ENCODE results near the gene CBL.

The CBL gene

DNA sequence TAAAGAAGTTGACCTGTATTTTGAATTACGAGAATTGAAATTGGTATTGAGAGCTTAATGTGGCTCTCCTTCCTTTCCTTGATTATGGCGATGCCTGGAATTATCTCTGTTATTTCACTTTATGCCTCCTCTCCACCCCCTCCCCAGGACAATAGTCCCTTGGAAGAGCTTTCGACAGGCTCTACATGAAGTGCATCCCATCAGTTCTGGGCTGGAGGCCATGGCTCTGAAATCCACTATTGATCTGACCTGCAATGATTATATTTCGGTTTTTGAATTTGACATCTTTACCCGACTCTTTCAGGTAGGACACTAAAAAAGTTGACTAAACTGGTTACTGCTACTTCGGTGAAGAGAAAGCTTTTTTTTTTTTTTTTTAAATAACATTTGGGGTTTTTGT is 67.6 kb downstream of the CBL start:
- DNase-seq (ENCODE audit: low read depth) = no peak

DNA sequence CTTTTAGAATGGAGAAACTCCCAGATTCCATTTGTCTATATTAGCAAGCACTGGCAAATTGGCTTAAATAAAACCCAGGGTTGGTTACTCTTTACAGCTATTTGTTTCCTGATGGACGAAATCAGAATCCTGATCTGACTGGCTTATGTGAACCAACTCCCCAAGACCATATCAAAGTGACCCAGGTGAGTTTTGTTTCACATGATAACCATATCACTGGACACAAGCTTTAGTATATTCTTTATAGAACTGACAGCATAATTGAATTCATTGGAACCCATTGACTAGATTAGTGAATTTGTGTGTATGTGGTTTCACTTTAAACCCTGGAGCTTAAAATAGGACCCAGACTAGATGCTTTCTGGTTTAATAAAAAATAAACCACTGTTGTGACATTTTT is 71.5 kb downstream of the CBL start:
- no peak for DNase-seq (ENCODE audit: low read depth)

DNA sequence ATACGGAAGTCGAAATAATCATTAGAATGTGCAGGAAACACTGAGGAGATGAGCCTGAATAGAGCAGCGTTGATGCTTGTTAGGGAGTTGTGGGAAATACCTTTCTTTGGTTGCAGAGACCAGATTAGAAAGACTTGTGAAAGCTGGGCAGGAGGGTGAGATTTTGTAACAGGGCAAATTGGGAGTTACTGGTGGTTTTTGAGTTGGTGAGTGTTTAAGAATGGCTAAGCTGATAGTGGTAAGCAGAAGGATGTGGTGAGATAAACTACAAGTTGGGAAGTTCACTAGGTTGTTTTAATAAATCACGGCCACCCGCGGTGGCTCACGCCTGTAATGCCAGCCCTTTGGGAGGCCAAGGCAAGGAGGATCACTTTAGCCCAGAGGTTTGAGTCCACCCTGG is 76.4 kb downstream of the CBL start:
- no peak for DNase-seq (ENCODE audit: low read depth)

DNA sequence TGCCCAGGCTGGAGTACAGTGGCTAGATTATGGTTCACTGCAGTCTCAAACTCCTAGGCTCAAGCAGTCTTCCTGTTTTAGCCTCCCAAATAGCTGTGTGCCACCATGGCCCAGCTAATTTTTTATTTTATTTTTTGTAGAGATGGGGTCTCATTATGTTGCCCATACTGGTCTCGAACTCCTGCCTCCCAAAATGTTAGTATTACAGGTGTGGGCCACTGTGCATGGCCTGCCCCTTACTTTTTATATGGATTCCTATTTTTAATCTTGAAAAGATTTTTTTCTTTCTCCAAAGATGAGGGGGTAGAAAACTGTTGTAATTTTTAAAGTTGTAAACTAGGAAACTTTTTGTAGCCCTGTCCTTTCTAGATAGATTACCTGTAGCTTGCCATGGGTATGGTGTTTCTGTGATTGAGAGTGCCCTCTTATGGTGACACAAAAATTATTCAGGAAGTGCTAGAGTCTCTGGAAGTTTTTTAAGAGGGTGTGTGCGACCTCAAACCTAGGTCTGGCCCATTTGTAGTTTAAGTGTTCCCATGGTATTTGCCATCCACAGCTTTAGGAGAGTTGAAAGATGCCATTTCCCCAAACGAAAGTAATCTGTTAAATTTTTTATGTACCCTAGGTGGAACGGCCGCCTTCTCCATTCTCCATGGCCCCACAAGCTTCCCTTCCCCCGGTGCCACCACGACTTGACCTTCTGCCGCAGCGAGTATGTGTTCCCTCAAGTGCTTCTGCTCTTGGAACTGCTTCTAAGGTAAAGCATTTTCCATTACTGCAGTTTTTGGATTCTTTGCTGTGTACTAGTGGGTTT is 78.4 kb downstream of the CBL start:
- no peak for DNase-seq (ENCODE audit: low read depth)

DNA sequence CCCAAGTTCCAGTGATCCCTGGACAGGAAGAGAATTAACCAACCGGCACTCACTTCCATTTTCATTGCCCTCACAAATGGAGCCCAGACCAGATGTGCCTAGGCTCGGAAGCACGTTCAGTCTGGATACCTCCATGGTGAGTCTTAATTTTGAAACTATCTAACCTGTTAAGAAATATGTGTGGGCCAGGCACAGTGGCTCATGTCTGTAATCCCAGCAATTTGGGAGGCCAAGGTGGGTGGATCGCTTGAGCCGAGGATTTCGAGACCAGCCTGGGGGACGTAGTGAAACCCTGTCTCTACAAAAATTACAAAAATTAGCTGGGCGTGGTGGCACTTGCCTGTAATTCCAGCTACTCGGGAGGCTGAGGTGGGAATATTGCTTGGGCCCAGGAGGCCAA is 79.3 kb downstream of the CBL start:
- no peak for DNase-seq (ENCODE audit: low read depth)

DNA sequence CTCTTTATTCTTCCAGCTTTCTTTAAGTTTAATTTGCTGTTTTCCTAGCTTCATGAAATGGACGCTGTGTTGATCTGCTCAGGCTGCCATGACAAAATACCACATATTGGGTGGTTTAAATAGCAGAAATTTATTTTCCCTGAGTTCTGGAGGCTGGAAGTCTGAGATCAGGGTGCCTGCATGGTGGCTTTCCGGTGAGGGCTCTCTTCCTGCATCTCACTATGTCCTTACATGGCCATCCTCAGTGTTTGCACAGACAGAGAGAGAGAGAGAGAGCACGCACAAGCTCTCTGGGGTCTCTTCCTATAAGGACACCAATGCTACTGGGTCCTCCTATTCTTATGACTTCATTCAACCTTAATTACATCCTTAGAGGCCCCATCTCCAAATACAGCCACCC is 82.1 kb downstream of the CBL start:
- no peak for DNase-seq (ENCODE audit: low read depth)

DNA sequence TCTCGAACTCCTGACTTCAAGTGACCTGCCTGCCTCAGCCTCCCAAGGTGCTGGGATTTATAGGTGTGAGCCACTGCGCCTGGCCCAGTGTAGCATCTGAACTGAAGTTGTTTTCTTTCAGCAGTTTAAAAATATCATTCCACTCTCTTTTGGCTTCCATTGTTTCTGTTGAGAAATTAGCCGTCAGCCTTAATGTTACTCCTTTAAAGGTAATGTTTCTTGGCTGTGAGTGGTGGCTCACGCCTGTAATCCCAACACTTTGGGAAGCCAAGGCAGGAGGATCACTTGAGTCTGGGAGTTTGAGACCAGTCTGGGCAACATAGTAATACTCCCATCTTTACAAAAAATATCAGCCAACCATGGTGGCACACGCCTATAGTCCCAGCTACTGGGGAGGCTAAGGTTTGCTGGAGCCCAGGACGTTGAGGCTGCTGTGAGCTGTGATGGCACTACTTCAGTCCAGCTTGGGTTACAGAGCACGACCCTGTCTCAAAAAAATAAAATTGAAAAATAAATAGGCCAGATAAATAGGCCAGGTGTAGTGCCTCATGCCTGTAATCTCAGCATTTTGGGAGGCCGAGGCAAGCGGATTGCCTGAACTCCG is 84.9 kb downstream of the CBL start:
- no peak for DNase-seq (ENCODE audit: low read depth)

DNA sequence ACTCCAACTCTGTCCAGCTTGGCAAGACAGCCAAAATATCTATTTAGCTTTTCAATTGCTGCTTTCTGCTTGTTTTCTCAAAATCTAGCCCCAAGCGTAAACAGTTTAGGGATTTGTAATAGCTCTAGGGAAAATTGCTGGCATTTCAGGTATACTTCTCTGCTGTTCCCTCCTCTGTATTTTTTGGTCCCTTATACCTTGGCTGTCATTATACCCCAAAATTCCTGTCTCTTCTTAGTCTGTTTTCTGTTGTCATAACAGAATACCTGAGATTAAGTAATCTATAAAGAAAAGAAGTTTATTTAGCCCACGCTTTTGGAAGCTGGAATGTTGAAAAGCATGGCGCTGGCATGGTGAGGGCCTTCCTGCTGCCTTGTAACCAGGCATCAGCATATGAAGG is 87.3 kb downstream of the CBL start:
- DNase-seq (ENCODE audit: low read depth) = no peak

DNA sequence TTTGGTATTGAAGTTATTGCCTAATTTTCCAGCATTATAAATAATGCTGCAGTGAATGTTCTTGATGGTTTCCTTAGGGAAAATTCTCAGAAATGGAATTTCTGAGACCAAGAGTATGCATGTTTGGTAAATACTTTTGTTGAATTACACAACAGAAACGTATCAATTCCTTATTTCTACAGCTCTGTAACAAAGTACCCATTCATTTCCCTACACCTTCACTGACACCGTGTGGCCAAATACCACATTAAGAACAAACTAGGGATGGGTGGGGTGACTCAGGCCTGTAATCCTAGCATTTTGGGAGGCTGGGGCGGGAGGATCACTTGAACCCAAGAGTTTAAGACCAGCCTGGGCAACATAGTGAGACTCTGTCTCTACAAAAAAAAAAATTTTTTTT is 89.0 kb downstream of the CBL start:
- no peak for DNase-seq (ENCODE audit: low read depth)

DNA sequence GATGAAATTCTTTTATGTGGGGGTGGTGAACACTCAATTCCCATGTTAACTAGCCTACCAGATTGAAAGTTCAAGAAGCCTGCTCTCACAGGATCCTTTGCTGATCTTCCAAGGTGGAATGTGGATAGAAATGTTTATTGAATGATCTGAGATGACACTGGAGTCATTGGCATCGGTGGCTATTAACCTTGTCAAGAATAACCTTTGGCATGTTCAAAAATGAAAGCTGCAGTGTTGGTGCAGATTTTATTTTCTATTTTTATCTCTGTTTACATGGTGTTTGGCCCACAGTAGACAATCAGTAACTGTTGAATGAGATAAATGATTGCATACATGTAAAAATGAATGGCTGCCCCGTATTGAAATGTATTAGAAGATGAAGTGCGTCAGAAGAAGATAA is 91.8 kb downstream of the CBL start:
- no peak for DNase-seq (ENCODE audit: low read depth)

DNA sequence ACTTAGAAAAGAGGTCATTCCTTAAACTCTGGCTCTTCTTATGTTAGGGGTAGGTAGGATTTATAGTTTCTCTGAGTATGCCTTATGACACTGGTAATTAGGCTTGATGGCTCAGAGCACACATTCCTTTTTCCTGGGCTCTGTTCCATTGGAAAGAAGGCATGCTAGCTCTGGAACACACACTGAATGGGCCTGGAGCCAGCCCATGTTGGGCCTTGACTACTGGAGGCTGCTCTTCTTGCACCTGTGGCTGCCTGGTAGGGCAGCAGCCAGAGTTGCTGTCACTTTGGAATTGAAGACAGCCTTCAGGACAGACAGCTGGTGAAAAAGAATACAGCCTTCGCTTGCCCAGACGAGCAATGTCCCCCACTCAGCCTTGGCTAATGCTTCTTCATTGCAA is 92.6 kb downstream of the CBL start:
- DNase-seq (ENCODE audit: low read depth) = no peak

DNA sequence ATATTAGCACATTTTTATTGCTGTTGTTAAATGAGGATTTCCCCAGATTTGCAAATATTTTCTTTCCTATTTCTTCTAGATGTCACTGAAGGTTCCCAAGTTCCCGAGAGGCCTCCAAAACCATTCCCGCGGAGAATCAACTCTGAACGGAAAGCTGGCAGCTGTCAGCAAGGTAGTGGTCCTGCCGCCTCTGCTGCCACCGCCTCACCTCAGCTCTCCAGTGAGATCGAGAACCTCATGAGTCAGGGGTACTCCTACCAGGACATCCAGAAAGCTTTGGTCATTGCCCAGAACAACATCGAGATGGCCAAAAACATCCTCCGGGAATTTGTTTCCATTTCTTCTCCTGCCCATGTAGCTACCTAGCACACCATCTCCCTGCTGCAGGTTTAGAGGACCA is 93.3 kb downstream of the CBL start:
- DNase-seq (ENCODE audit: low read depth) = no peak

DNA sequence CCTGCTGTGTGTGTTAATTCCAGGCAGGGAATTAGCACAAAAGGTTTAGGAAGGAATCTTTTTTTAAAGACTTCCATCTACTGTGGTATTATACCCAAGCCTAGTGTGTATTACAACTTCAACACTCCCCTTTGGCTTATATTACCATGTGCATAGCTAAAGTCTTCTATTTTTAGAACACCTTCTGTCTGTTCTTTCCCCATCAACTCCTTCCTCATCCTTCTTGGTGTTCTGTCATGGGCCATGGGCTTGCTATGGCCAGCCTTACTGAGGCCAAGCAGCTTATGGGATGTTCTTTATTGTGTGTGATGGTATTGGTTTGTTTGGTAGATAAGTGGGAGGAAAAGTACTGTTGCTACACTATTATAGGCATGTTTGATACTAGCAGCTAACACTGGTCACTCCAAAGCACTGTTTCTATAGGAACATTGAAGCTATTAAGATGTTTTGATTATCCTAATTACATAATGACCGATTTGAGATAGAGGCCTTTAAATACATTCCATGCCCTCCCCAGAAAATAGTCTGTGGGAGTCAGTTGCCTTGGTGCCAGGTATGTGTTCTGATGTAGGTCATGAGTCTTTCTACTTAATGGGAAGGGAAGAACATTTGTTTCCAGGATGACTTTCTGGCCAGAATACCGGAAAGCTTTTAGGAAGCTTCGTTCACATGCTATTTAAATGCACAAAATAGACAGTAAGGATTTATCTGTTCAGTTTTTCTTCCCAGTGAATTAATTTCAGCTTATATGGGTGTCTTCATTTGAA is 94.2 kb downstream of the CBL start:
- DNase-seq (ENCODE audit: low read depth) = no peak

DNA sequence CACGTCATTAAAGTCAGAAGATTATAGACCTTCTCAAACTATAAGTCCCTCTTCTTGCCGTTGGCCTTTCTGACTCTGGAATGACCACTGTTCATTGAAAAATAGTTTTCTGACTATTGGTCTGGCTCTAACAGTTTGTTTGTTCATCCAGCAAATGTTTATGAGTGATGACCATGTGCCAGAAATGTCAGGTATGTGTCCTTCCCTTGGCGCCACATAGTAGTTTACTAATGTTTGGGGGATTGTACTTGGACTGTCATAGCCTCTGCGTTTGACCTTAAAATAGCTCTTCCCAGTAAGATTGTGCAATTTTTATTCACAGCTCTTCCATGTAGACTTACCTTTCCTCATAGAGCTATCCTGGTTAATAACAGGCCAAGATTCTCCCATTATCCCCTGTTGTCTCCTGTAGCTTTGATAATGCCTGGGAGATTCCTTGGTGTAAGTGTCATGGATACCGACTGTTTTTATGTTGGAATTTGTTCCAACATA is 97.1 kb downstream of the CBL start:
- DNase-seq (ENCODE audit: low read depth) = no peak

DNA sequence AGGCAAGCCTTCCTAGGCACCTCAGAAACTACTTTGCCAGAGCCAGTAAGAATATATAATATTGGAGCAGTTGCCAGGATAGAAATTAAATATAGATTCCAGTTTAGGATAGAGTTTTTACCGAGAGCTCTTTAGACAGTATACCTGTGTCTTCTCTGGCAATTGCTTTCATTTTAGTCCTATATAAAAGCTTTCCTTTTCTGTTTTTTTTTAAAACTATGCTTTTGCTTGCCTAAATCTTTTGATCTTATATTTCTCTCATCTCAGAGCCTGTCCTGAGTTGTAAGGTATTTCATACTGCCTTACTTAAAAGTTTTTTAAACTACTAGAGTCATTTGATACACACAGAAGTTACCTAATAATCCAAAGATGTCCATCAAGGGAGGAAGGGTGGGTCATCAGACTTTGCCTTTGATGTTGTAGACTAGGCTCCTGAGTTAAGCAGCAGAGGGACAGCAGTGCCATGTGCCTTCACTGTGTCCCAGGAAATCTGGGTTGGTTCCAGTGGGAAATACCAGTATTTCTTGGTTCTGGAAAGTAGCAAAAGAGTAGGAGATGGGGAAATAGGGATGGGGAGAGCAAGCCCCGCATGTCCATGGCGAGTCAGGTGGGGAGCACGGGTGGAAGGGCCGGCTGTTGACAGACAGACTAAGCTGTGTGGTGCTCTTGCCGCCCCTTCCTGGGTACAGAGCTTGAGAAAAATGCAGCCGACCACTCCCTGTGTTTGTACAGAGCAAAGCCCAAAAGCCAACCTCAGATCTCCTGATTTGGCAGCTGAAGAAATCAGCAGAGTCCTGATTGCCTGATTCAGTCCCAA is 99.6 kb downstream of the CBL start:
- DNase-seq (ENCODE audit: low read depth) = no peak

DNA sequence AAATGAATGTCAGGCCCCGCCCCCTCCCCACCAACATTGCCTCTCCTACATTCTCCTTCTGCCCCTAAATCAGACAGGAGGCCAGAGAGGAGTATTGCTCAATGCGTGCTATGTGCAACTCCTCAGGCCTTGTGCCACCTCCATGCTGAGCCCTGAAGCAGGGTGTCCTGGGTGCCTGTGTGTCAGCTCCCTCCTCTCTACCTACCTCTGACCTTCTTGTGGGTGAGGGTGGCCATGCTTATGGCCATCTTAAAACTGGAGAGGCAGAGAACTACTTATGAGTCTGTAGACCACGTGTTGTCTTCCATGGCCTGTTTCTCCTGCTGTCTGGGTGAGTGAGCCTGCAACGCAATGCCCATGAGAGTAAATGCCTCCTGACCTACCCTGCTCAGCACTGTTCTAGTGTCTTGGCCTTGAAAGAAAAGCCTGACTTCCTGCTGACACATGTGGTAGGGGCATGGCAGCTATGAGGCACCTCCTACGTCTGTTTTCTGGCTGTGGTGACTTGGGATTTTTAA is 100.3 kb downstream of the CBL start:
- DNase-seq (ENCODE audit: low read depth) = no peak

DNA sequence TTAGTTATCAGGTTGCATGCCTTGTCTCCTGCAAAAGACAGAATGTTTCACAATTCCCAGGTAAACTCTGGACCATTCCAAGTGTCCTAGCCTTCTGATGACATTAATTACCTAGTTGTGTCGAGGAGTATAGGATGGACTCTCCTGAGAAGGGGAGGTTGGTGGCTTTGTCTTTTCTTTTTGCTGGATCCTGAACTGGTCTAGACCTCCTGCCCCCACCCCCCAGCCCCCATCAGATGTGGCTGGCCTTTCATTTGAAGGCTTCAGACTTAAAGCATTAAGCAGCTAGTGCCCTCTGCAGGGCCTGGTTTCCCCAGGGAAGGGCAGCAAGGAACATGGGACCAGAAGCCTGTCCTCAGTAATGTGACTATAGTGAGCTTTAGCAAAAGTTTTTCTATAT is 101.1 kb downstream of the CBL start:
- DNase-seq (ENCODE audit: low read depth) = no peak

DNA sequence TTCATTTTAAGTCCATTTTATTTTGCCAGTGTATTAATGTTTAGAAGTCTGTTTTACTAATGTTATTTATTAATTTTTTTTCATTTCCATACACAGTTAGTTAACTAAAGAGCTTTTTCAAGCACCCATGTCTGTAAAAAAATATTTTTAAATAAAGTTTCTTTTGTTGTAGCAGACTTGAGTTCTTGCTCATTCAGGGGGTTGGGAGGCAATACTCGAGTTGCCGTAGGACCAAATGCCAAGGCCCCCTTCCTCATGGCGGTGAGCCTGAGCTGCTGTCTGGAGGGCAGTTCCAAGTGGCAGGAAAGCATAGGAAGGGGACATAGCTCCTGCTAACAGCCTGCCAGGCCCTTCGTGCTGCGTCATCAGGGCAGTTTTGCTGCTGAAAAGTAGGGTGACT is 101.8 kb downstream of the CBL start:
- DNase-seq (ENCODE audit: low read depth) = no peak

DNA sequence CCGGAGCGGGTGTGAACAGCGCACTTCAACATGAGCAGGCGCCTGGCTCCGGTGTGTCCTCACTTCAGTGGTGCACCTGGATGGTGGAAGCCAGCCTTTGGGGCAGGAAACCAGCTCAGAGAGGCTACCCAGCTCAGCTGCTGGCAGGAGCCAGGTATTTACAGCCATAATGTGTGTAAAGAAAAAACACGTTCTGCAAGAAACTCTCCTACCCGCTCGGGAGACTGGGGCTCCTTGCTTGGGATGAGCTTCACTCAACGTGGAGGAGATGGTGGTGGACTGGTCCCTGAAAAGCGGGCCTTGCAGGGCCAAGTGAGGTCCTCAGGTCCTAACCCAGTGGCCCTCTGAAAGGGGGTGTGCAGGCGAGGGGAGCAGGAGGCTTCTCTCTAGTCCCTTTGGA is 103.3 kb downstream of the CBL start:
- DNase-seq (ENCODE audit: low read depth) = no peak

DNA sequence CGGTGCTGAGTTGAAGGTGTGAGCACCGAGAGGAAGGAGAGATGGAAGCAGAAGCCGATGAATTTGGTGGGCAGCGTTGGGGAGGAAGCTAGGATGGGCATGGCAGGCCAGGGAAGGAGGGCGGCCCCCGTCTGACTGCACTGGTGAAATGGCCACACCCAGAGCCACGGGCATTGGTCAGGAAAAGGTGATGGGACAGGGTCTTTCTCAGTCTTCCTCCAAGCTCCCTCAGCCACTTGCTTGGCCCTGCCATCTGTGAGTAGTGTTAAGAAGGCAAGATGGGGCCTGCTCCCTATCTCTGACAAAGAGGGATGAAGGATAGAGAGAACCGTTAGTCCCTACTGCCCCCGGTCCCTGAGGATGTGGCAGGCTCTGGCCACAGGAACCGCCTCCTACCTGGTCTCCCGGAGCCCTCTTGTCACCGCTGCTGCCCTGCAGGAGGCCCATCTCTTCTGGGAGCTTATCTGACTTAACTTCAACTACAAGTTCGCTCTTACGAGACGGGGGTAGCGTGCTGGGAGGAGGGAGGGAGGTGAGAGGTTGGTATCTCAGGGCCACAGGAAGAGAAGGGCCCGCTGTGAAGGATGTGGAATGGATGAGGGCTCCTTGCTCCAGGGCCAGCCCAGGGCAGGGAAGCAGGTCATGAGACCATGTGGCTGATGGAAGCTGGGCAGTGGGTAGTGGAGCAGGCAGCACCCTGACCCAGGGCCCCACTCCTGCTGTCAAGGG is 104.0 kb downstream of the CBL start:
- no peak for DNase-seq (ENCODE audit: low read depth)

DNA sequence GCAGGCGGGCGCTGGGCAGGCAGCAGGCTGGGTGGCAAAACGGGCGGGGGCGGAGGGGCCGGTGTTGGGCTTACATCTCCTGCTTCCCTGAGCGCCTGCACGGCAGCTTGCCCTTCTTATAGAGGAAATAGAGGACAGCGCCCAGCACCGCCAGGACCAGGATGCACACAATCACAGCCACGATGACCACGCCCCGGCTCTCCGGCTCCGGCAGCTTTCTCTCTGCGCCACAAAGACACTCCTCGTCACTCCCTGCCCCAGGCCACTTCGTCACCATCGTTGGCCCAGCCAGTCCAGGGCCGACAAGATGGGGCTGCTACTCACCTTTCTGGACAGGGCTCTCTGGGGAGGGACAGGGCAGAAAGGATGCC is 104.5 kb downstream of the CBL start:
- DNase-seq (ENCODE audit: low read depth) = no peak

All from activated gamma-delta T cell treated with anti-CD3 and anti-CD28 coated beads, Interleukin-2, amount 50 U/mL, for 16 hours (primary cell).